Ascending aorta (tissue), 2 donors: Measurements from ENCODE around the gene MREG. TPM values are rescaled to one million over a fixed set of nuclear protein-coding genes. Genes with fewer than 3 reads are reported as not detected.
"Not testable (repeated sequence)": the region's sequence is repeated elsewhere in the genome, so short reads cannot be mapped to it uniquely, and the experiment has no call there.

Experiments used
- DNase-seq, 2 donors: peaks; one replicate each; pipeline ENCODE4 v3.0.0-alpha.2; 2019; ENCODE audit warnings: low spot score in 2 of 2
- H3K27ac ChIP-seq, 2 donors: fragments of 200-600 bp; sonication (generic); one replicate each; pipeline ENCODE4 v1.5.1; 2016 to 2017; ENCODE audit warnings: mild to moderate bottlenecking in 1 of 2
- H3K27me3 ChIP-seq: fragments of 200-600 bp; sonication (generic); one replicate; pipeline ENCODE4 v1.5.1; 2017
- H3K36me3 ChIP-seq, 2 donors: fragments of 200-600 bp; sonication (generic); one replicate each; pipeline ENCODE4 v1.5.1; 2016
- H3K4me1 ChIP-seq, 2 donors: fragments of 200-600 bp; sonication (generic); one replicate each; pipeline ENCODE4 v1.5.1; 2016 to 2017; ENCODE audit warnings: mild to moderate bottlenecking in 1 of 2
- H3K4me3 ChIP-seq, 2 donors: fragments of 200-600 bp; sonication (generic); one replicate each; pipeline ENCODE4 v1.5.1; 2016 to 2017; ENCODE audit warnings: mild to moderate bottlenecking in 1 of 2
- H3K9me3 ChIP-seq, 2 donors: fragments of 200-600 bp; sonication (generic); one replicate each; pipeline ENCODE4 v1.5.1; 2016
- CTCF ChIP-seq, 3 experiments: fragments of 200-600 bp in 2 of 3; fragments of 450-650 bp in 1 of 3; sonication (generic) in 2 of 3; IDR thresholded peaks; one replicate each; pipeline ENCODE4 v1.5.1; 2016 to 2019; ENCODE audit warnings: antibody characterized with exemption in 3 of 3, mild to moderate bottlenecking in 1 of 3, moderate library complexity in 1 of 3
- intact Hi-C: fragments of 100-400 bp; cut with DNase I; formaldehyde crosslinking; loops from one replicate; pipeline ENCODE4 v1.15.1; 2023
- total RNA-seq: library from RNA; depleted of rRNA; stranded (reverse); fragments of >200 nt; gene quantifications from one replicate; pipeline ENCODE4 v1.1.0, GENCODE V29; 2016

MREG gene
- total RNA-seq, 1 donor from 2014 or later: not detected

DNA sequence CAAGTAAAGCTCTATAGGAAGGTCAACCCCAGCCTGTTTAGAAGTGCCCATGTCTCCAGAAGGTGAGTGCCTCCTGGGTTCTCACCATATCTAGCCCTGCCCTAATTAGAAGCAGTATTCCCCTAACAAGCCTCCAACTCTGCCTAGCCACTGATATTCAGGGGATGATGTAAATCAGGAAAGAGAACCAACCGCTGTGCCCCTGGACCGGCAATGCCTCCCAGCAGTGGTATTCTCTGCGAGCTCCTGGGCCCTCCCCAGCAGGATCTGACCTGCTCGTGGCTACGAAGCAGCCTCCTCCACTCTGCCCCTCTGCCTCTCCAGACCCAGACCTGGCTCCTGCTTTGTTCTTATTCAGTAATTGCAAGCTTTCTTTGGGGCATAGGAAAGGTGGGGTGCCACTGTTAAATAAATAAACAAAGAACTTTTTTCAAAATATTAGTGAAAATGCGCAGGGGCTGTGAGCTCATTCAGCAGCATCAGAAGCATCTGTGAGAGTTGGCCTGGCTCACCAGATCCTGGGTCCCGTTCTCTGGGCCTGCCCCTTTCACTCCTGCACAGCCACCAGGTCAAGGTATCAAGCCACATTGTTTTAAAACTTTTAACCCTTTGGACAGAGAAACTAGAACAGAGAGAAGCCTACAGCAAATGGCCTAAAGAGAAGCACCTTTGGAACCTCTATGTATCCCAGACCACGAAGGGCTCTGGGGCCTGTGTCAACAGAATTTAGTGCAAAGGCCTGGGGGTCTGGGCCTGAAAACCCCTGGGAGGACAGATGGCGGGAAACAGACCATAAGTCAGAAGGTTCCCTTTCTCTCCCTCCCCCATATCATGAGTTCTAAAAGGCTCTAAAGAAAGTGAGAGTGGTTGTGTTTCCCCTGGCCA lies 11.9 kb downstream of the MREG start:
- H3K27ac ChIP-seq: no peak overlapping the region
- H3K9me3 ChIP-seq: no peaks in the 10 kb centered on the region
- H3K4me3 ChIP-seq: no peak overlapping the region
- no peaks in the 10 kb centered on the region for H3K27me3 ChIP-seq
- H3K4me1 ChIP-seq: no peaks in the 10 kb centered on the region
- intact Hi-C loops: no loop called here
- H3K36me3 ChIP-seq: no peaks in the 10 kb centered on the region
- no peak for TF ChIP-seq CTCF (IDR thresholded peaks at IDR 0.05)
- DNase-seq: no peak

GRCh38 chr2:215998636-215999035 lies 14.7 kb downstream of the MREG start:
- TF ChIP-seq CTCF (IDR thresholded peaks at IDR 0.05): no peak
- intact Hi-C loops: no loop called here
- H3K4me3 ChIP-seq: no peak overlapping the region
- no peaks in the 10 kb centered on the region for H3K36me3 ChIP-seq
- no peaks in the 10 kb centered on the region for H3K4me1 ChIP-seq
- H3K27ac ChIP-seq: no peak overlapping the region
- H3K27me3 ChIP-seq: no peaks in the 10 kb centered on the region
- no peak for DNase-seq
- H3K9me3 ChIP-seq: no peaks in the 10 kb centered on the region

DNA sequence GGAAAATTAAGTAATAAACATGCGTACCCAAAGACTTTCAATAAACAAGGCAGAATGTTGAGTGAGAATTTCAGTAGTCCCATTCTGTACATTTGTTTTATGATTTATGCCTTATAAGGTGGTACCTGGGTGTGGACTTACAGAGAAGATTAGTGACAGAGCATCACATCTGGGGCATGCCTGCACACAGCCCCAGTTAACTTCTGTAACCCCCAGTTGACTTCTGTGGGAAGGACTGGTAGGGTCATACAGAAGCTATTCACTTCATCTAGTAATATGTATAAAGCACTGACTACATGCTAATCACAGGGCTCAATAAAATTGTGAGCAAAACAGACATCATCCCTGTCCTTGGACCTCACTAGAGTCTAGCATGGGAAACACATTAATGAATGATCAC lies 16.1 kb downstream of the MREG start:
- DNase-seq: no peak
- Histone ChIP-seq H3K27ac (no peak overlapping the region), H3K4me1 (no peaks in the 10 kb centered on the region), H3K36me3 (no peaks in the 10 kb centered on the region), H3K9me3 (no peaks in the 10 kb centered on the region), H3K4me3 (no peak overlapping the region), H3K27me3 (no peaks in the 10 kb centered on the region)
- intact Hi-C loops: no loop called here
- TF ChIP-seq CTCF (IDR thresholded peaks at IDR 0.05): no peak

DNA sequence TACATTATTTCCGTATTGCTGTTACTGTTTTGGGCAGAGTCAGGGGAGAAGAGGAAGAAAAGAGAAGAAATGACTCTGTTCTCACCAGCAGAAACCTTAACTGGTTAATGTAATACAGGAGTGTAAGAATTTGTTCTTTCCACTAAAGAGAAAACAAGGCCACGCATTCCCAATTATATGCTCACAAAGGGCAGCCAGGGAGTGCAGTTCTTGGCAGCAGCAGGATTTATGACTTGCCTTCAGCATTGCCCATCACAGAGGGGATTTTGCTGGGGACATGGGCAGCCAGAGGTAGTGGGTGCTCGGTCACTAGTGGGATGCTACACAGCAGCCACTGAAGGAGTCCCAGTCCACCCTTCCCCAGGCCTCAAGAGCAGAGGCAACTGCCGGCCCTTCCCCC lies 18.4 kb downstream of the MREG start:
- no peak for DNase-seq
- intact Hi-C loops: no loop called here
- Histone ChIP-seq H3K4me3 (no peak overlapping the region), H3K27me3 (no peaks in the 10 kb centered on the region), H3K4me1 (no peaks in the 10 kb centered on the region), H3K36me3 (no peaks in the 10 kb centered on the region), H3K9me3 (no peaks in the 10 kb centered on the region), H3K27ac (no peak overlapping the region)
- TF ChIP-seq CTCF (IDR thresholded peaks at IDR 0.05): no peak

GRCh38 chr2:215988556-215989207 lies 24.7 kb downstream of the MREG start:
- DNase-seq, H3K9me3 ChIP-seq, H3K27ac ChIP-seq, H3K4me3 ChIP-seq, H3K36me3 ChIP-seq, H3K27me3 ChIP-seq, intact Hi-C loops, H3K4me1 ChIP-seq: not testable (repeated sequence)

GRCh38 chr2:215985257-215985656 lies 28.1 kb downstream of the MREG start:
- Histone ChIP-seq H3K27me3 (no peaks in the 10 kb centered on the region), H3K4me3 (no peak overlapping the region), H3K4me1 (no peaks in the 10 kb centered on the region), H3K9me3 (no peaks in the 10 kb centered on the region), H3K36me3 (no peaks in the 10 kb centered on the region), H3K27ac (no peak overlapping the region)
- TF ChIP-seq CTCF (IDR thresholded peaks at IDR 0.05): no peak
- intact Hi-C loops: no loop called here
- DNase-seq: no peak
